Adrenal gland (tissue), 12 donors: ENCODE measurements around the gene UBXN6. TPM values are rescaled to one million over a fixed set of nuclear protein-coding genes. Genes with fewer than 3 reads are reported as not detected.

Experiments used
- DNase-seq, 7 donors: peaks; one replicate each; pipeline ENCODE4 v3.0.0-alpha.2; 2019 to 2020
- H3K27ac ChIP-seq, 5 donors: fragments of 200-600 bp; sonication (generic) in 4 of 5; 1 replicate in 3 of 5; 2 replicates in 2 of 5; pipeline versions ENCODE4 v1.5.1 to v1.8.0; 2016 to 2020; ENCODE audit warnings: mild to moderate bottlenecking in 1 of 5
- H3K27me3 ChIP-seq: fragments of 200-600 bp; 2 replicates; pipeline ENCODE4 v1.8.0; 2021
- H3K36me3 ChIP-seq, 2 donors: fragments of 200-600 bp; replicated peaks in 1 of 2; 1 replicate in 1 of 2; 2 replicates in 1 of 2; pipeline versions ENCODE4 v1.5.1 to v1.8.0; 2018 to 2022
- H3K4me1 ChIP-seq, 2 donors: fragments of 200-600 bp; replicated peaks in 1 of 2; 1 replicate in 1 of 2; 2 replicates in 1 of 2; pipeline versions ENCODE4 v1.5.1 to v1.8.0; 2018 to 2021
- H3K4me3 ChIP-seq, 4 donors: fragments of 200-600 bp; sonication (generic) in 3 of 4; one replicate each; pipeline ENCODE4 v1.5.1; 2016 to 2018
- H3K9me3 ChIP-seq, 3 donors: fragments of 200-600 bp; sonication (generic) in 1 of 3; replicated peaks in 1 of 3; 1 replicate in 2 of 3; 2 replicates in 1 of 3; pipeline versions ENCODE4 v1.5.1 to v1.8.0; 2016 to 2021
- POLR2A ChIP-seq, 2 donors: fragments of 450-650 bp; IDR thresholded peaks; one replicate each; pipeline ENCODE4 v1.6.1; 2017; ENCODE audit warnings: antibody characterized with exemption in 2 of 2, mild to moderate bottlenecking in 2 of 2, moderate library complexity in 1 of 2
- WGBS, 4 donors: extraction: QIAGEN DNeasy Blood & Tissue Kit in 2 of 4; methylation state at CpG; one replicate each; pipeline versions ENCODE4 v1.1.5 to v1.1.7; 2013 to 2017; 5-methylcytosine and 5-hydroxymethylcytosine counted together
- intact Hi-C, 2 donors: fragments of 100-400 bp; cut with DNase I; formaldehyde crosslinking; loops; one replicate each; pipeline versions ENCODE4 v1.14.1 to v1.15.0; 2022 to 2023
- polyA plus RNA-seq, 3 donors: library from polyadenylated mRNA; stranded (reverse); fragments of 200-250 nt in 2 of 3; fragments of 350-450 nt in 1 of 3; fragmentation: Illumina TruSeq in 1 of 3; extraction: RNeasy Lipid Tissue Mini Kit (QIAGEN cat#74804) in 1 of 3; gene quantifications; one replicate each; pipeline ENCODE4 v1.2.3, GENCODE V29; 2013 to 2014
- total RNA-seq, 9 donors: library from RNA; depleted of rRNA in 4 of 9; stranded (reverse); fragments of >200 nt in 4 of 9; fragments of 120-200 nt in 1 of 9; fragmentation: NEBNext Ultra II Directional in 1 of 9; extraction: Animal tissue kit (Norgen Biotek cat#: 25700) in 1 of 9; gene quantifications; one replicate each; pipeline versions ENCODE4 v1.1.0 to v1.2.4, GENCODE V29; 2013 to 2023
- TF ChIP-seq, protein P1 (sequence below), 6 experiments: fragments of 450-650 bp in 4 of 6; fragments of 200-600 bp in 2 of 6; sonication (generic) in 1 of 6; IDR thresholded peaks; 1 replicate in 5 of 6; 2 replicates in 1 of 6; pipeline versions ENCODE4 v1.5.1 to v1.8.0; 2016 to 2021; ENCODE audit warnings: antibody characterized with exemption in 6 of 6, mild to moderate bottlenecking in 2 of 6, moderate library complexity in 1 of 6
- donor health status: healthy with polysubstance abuse.
- donor health status: Bipolar disorder and iron deficiency.
- donor health status: DM: yes; HTN: yes; CAD: no.
- donor health status: DM: no; HTN: no; CAD: no.
- donor health status: DM: no; HTN: no; CAD: no.
- donor health status: DM: yes; HTN: yes; CAD: no.

Gene UBXN6
- total and polyA plus RNA-seq, 12 donors, result 53.9 to 317 (median 254) TPM

DNA sequence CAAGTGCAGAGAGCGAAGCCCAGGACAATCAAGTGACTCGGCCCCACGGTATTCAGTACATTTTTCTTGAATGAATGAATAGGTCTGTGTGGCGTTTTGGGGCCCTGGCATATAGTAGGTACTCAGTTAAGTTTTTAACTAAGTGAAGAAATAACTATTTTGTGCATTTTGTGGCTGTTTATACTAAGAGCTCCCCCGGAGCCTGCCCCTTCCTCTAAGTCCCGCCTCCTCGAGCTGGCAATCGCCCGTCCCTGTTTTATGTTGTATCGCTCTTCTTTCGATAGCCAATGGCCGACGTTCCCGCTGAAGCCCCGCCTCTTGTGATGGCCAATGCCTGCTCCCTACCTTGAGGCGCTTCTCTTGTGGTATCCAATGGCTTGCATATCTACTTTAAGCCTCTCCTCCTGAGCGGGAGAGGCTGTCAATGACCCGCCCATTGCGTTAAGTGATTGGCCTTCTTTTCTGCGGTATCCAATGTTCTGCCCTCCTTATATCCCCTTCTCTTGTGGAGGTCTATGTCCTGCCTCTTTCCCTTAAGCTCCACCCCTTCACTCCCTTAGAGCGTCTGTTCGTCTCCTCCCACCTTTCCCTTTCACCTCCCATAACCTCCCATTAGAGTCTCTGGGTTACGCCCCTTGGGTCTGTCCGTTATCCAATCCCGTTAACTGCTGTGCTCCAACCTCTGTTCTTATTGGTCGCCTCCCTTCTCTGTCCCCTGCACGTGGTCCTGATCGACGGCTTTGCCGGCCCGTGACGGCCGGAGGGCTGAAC is 14.0 kb upstream of the UBXN6 start:
- no peaks in the 10 kb centered on the region for H3K9me3 ChIP-seq
- peak; percentile 98 to 100 (median 99) for DNase-seq
- no peaks in the 10 kb centered on the region for H3K27me3 ChIP-seq
- peak overlapping the region in 2 of 4 donors; percentile 23 to 57 for H3K4me3 ChIP-seq
- peaks cover 0 to 9% of the 10 kb centered on the region in 2 donors for H3K36me3 ChIP-seq
- WGBS, 4 donors, result 1% methylated on average over 28 to 33 of the region's 33 CpGs
- peak overlapping the region; percentile 27 to 81 (median 73) for H3K27ac ChIP-seq
- H3K4me1 ChIP-seq, result peaks cover 16 to 20% of the 10 kb centered on the region in 2 donors
- TF ChIP-seq, protein P1, sequence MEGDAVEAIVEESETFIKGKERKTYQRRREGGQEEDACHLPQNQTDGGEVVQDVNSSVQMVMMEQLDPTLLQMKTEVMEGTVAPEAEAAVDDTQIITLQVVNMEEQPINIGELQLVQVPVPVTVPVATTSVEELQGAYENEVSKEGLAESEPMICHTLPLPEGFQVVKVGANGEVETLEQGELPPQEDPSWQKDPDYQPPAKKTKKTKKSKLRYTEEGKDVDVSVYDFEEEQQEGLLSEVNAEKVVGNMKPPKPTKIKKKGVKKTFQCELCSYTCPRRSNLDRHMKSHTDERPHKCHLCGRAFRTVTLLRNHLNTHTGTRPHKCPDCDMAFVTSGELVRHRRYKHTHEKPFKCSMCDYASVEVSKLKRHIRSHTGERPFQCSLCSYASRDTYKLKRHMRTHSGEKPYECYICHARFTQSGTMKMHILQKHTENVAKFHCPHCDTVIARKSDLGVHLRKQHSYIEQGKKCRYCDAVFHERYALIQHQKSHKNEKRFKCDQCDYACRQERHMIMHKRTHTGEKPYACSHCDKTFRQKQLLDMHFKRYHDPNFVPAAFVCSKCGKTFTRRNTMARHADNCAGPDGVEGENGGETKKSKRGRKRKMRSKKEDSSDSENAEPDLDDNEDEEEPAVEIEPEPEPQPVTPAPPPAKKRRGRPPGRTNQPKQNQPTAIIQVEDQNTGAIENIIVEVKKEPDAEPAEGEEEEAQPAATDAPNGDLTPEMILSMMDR (IDR thresholded peaks at IDR 0.05), result no peak
- TF ChIP-seq POLR2A (IDR thresholded peaks at IDR 0.05), result peak; percentile 12 to 86
- intact Hi-C loops, result no loop called here

DNA sequence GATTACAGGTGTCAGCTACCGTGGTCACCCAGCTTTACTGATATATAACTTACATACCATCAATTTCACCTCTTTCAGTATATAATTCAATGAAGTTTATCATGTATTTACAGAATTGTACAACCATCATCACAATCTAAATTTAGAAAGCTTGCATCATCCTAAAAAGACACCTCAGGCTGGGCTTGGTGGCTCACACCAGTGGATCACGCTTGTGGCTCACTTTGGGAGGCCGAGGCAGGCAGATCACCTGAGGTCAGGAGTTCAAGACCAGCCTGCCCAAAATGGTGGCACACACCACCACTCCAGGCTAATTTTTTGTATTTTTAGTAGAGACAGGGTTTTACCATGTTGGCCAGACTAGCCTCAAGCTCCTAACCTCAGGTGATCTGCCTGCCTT is 10.2 kb upstream of the UBXN6 start:
- TF ChIP-seq, protein P1 (IDR thresholded peaks at IDR 0.05), result no peak
- TF ChIP-seq POLR2A (IDR thresholded peaks at IDR 0.05), result no peak
- H3K27ac ChIP-seq, result no peak overlapping the region
- no peak overlapping the region for H3K4me3 ChIP-seq
- H3K27me3 ChIP-seq, result no peaks in the 10 kb centered on the region
- no peaks in the 10 kb centered on the region for H3K36me3 ChIP-seq
- no peak for DNase-seq
- intact Hi-C loops, result no loop called here
- H3K4me1 ChIP-seq, result peaks cover 3 to 5% of the 10 kb centered on the region in 2 donors
- no peaks in the 10 kb centered on the region for H3K9me3 ChIP-seq
- WGBS, 4 donors, result 85 to 98% (median 87%) methylated on average over 3 of the region's 3 CpGs

DNA sequence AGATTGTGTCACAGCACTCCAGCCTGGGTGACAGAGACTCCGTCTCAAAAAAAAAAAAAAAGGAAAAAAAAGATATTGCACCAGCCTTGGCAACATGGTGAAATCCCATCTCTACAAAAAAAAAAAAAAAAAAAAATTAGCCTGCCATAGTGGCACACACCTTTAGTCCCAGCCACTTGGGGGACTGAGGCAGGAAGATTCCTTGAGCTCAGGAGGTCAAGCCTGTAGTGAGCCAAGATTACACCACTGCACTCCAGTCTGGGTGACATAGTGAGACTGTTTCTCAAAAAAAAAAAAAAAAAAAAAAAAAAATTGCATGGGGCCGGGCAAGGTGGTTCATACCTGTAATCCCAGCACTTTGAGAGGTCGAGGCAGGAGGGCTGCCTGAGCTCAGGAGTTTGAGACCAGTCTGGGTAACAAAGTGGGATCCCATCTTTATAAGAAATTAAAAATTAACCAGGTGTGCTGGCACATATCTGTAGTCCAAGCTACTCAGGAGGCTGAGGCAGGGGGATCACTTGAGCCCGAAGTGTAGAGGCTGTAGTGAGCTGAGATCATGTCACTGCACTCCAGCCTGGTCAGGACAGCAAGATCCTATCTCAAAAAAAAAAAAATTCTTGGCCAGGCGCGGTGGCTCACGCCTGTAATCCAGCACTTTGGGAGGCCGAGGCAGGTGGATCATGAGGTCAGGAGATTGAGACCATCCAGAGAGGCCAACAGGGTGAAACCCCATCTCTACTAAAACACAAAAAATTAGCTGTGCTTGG is 7.4 kb upstream of the UBXN6 start:
- no peaks in the 10 kb centered on the region for H3K9me3 ChIP-seq
- TF ChIP-seq, protein P1 (IDR thresholded peaks at IDR 0.05), result no peak
- TF ChIP-seq POLR2A (IDR thresholded peaks at IDR 0.05), result no peak
- no peak overlapping the region for H3K4me3 ChIP-seq
- H3K36me3 ChIP-seq, result no peaks in the 10 kb centered on the region
- DNase-seq, result no peak
- intact Hi-C loops, result no loop called here
- H3K27me3 ChIP-seq, result no peaks in the 10 kb centered on the region
- H3K27ac ChIP-seq, result no peak overlapping the region
- no peaks in the 10 kb centered on the region for H3K4me1 ChIP-seq
- 74 to 85% (median 80%) methylated on average over 8 of the region's 8 CpGs for WGBS, 4 donors
